Left lung (tissue), 10 donors: ENCODE results near the gene CLTC. TPM values are rescaled to one million over a fixed set of nuclear protein-coding genes. Genes with fewer than 3 reads are reported as not detected.

ENCODE experiments used
- ATAC-seq: fragments of 200-7000 bp; cut with Tn5 transposase; one replicate; pipeline ENCODE4 v1.9.1; 2020; ENCODE audit warnings: moderate library complexity
- DNase-seq, 4 donors: peaks; one replicate each; pipeline ENCODE4 v3.0.0-alpha.2; 2013 to 2020
- H3K27ac ChIP-seq, 2 donors: fragments of 200-600 bp; sonication (generic) in 1 of 2; one replicate each; pipeline versions ENCODE4 v1.5.0 to v1.8.0; 2020 to 2021
- H3K27me3 ChIP-seq, 2 donors: fragments of 200-600 bp; sonication (generic) in 1 of 2; one replicate each; pipeline versions ENCODE4 v1.5.0 to v1.8.0; 2020 to 2021
- H3K36me3 ChIP-seq, 2 donors: fragments of 200-600 bp; sonication (generic) in 1 of 2; one replicate each; pipeline versions ENCODE4 v1.5.0 to v1.8.0; 2020 to 2021
- H3K4me1 ChIP-seq, 2 donors: fragments of 200-600 bp; one replicate each; pipeline ENCODE4 v1.8.0; 2021
- H3K4me3 ChIP-seq, 2 donors: fragments of 200-600 bp; sonication (generic) in 1 of 2; one replicate each; pipeline versions ENCODE4 v1.5.0 to v1.8.0; 2020 to 2021; ENCODE audit warnings: mild to moderate bottlenecking in 1 of 2
- H3K9me3 ChIP-seq, 2 donors: fragments of 200-600 bp; sonication (generic) in 1 of 2; one replicate each; pipeline versions ENCODE4 v1.5.0 to v1.8.0; 2020 to 2021
- CTCF ChIP-seq, 2 donors: fragments of 200-600 bp; sonication (generic) in 1 of 2; IDR thresholded peaks; one replicate each; pipeline versions ENCODE4 v1.5.0 to v1.8.0; 2021; ENCODE audit warnings: antibody characterized with exemption in 2 of 2
- intact Hi-C, 2 donors: fragments of 100-400 bp; cut with DNase I; formaldehyde crosslinking; loops; one replicate each; pipeline versions ENCODE4 v1.11.2 to v1.14.2; 2022
- polyA plus RNA-seq, 6 donors: library from polyadenylated mRNA; unstranded; fragments of 120-200 nt; gene quantifications; one replicate each; pipeline ENCODE4 v1.2.1, GENCODE V29; 2013; ENCODE audit not compliant: insufficient read length in 6 of 6
- total RNA-seq, 2 donors: library from RNA; stranded (reverse); fragmentation: NEBNext Ultra II Directional; extraction: Animal tissue kit (Norgen Biotek cat#: 25700); gene quantifications; one replicate each; pipeline ENCODE4 v1.2.1, GENCODE V29; 2021
- donor health status: DM: no; HTN: yes; CAD: no.
- donor health status: DM: no; HTN: no; CAD: no.

Gene CLTC
- total and polyA plus RNA-seq, 8 donors: 196 to 335 (median 246) TPM

GRCh38 chr17:59733697-59734096 lies 114.0 kb downstream of the CLTC start:
- peaks cover 0 to 18% of the 10 kb centered on the region in 2 donors for H3K4me1 ChIP-seq
- no peaks in the 10 kb centered on the region for H3K9me3 ChIP-seq
- H3K27me3 ChIP-seq: no peaks in the 10 kb centered on the region
- no peak for DNase-seq
- H3K36me3 ChIP-seq: peaks cover 0 to 55% of the 10 kb centered on the region in 2 donors
- H3K4me3 ChIP-seq: no peak overlapping the region
- ATAC-seq: no peak
- intact Hi-C loops: no loop called here
- TF ChIP-seq CTCF (IDR thresholded peaks at IDR 0.05): no peak
- no peak overlapping the region for H3K27ac ChIP-seq

GRCh38 chr17:59734226-59734625 lies 114.5 kb downstream of the CLTC start:
- Histone ChIP-seq H3K27ac (no peak overlapping the region), H3K36me3 (peaks cover 0 to 61% of the 10 kb centered on the region in 2 donors), H3K9me3 (no peaks in the 10 kb centered on the region), H3K27me3 (no peaks in the 10 kb centered on the region), H3K4me1 (peaks cover 0 to 13% of the 10 kb centered on the region in 2 donors), H3K4me3 (no peak overlapping the region)
- no peak for DNase-seq
- no peak for ATAC-seq
- no peak for TF ChIP-seq CTCF (IDR thresholded peaks at IDR 0.05)
- intact Hi-C loops: no loop called here

- H3K27me3 ChIP-seq: no peaks in the 10 kb centered on the region
- no peak overlapping the region for H3K27ac ChIP-seq
- no peaks in the 10 kb centered on the region for H3K4me1 ChIP-seq
- H3K9me3 ChIP-seq: no peaks in the 10 kb centered on the region
- intact Hi-C loops: no loop called here
- H3K4me3 ChIP-seq: no peak overlapping the region
- peaks cover 0 to 74% of the 10 kb centered on the region in 2 donors for H3K36me3 ChIP-seq
- no peak for DNase-seq
- ATAC-seq: no peak
- no peak for TF ChIP-seq CTCF (IDR thresholded peaks at IDR 0.05)
Observed at GRCh38 chr17:59737324-59737723, 117.6 kb downstream of the CLTC start.

GRCh38 chr17:59743842-59744241 lies 124.1 kb downstream of the CLTC start:
- H3K27me3 ChIP-seq: no peaks in the 10 kb centered on the region
- intact Hi-C loops: no loop called here
- DNase-seq (no peak), ATAC-seq (no peak)
- no peak overlapping the region for H3K4me3 ChIP-seq
- TF ChIP-seq CTCF (IDR thresholded peaks at IDR 0.05): no peak
- peaks cover 0 to 31% of the 10 kb centered on the region in 2 donors for H3K36me3 ChIP-seq
- H3K9me3 ChIP-seq: no peaks in the 10 kb centered on the region
- peaks cover 0 to 6% of the 10 kb centered on the region in 2 donors for H3K4me1 ChIP-seq
- no peak overlapping the region for H3K27ac ChIP-seq

GRCh38 chr17:59745040-59745439 lies 125.3 kb downstream of the CLTC start:
- TF ChIP-seq CTCF (IDR thresholded peaks at IDR 0.05): no peak
- no peak for ATAC-seq
- no peak for DNase-seq
- intact Hi-C loops: no loop called here
- no peak overlapping the region for H3K27ac ChIP-seq
- H3K27me3 ChIP-seq: no peaks in the 10 kb centered on the region
- H3K4me1 ChIP-seq: peaks cover 0 to 6% of the 10 kb centered on the region in 2 donors
- no peaks in the 10 kb centered on the region for H3K9me3 ChIP-seq
- H3K4me3 ChIP-seq: no peak overlapping the region
- H3K36me3 ChIP-seq: peaks cover 0 to 23% of the 10 kb centered on the region in 2 donors

Other genes starting within 250 kb of the CLTC start
- gene DHX40, start 54.3 kb upstream of the CLTC start, total RNA-seq: 10 to 100 TPM; 23.9 to 27.6 TPM
- gene DHX40, start 54.3 kb upstream of the CLTC start, polyA plus RNA-seq: 10 to 100 TPM; 68.4 to 96.7 (median 81.9) TPM
- 10 to 100 TPM; 15.4 to 23.9 TPM for gene PTRH2, start 87.5 kb downstream of the CLTC start, total RNA-seq
- gene PTRH2, start 87.5 kb downstream of the CLTC start, polyA plus RNA-seq: 10 to 100 TPM; 18.5 to 24.2 (median 22.3) TPM
- 100 to 1,000 TPM; 306 to 343 TPM for gene VMP1, start 87.8 kb downstream of the CLTC start, total RNA-seq
- 100 to 1,000 TPM in 5 of 6 donors, 10 to 100 TPM in 1; 98.2 to 154 (median 124) TPM for gene VMP1, start 87.8 kb downstream of the CLTC start, polyA plus RNA-seq